NCI-H2196 treated with DMSO at 0.1 percent for 48 hours (cell line): Measurements from ENCODE around the gene GPC5.
"Not testable (repeated sequence)": the region's sequence is repeated elsewhere in the genome, so short reads cannot be mapped to it uniquely, and the experiment has no call there.

ENCODE experiments used
- DNase-seq: peaks from one replicate; lab custom pipeline; 2025; ENCODE audit not compliant: unreplicated experiment; lab: John Stamatoyannopoulos, UW

The GPC5 gene

DNA sequence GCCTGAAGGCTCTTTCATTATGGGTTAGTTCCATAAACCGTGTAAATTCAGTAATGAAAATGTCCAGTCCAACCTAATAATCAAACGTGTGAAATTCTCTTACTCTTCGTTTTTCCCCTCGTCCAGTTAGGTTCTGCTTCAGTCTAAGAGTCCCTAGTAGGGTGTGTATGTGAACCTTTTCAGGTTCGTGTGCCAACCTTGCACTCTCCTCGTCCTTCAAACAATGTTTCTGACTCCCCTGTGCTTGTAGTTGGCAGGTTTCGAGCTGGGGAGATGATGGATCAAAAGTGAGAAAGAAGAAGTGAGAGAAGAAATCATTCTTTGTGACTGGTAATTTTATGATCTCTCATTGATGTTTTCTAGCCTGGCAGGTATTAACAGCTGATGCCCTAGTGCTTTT, 366.1 kb downstream of the GPC5 start:
- DNase-seq = no peak

DNA sequence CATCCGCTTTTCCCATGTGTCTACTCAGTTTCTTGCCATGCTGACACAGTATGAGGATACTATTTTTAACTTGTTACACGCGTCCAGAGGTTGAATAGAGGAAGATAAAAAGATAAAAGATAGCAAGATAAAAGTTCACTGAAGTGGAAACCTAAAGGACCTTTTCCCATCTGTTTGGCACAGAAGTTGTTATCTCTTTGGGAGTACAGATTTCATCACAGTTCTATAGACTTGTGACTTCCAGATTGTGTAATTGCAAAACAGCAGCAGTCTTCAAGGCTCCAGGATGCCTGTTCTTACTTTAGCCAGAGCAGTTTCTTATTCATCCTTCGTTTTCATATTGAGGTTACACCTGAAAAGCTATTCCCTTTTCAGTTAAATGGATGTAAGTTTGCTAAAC, 369.2 kb downstream of the GPC5 start:
- no peak for DNase-seq

DNA sequence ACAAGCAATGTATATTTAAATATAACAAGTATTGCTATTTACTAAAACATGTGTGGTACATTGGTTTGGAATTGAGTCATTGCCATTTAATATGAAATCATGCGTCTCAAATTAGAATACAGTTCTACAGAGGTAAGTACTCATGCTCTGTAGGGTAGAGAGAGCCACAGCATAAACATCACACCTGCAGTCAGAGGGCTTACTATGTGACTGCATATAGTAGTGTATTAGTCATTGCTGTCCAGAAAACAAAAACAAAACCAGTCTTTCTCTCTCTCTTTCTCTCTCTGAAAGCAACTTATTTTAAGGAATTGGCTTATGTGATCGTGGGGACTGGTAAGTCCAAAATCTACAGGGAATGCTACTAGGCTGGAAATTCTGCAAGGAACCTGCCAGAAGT, 370.3 kb downstream of the GPC5 start:
- DNase-seq = no peak

DNA sequence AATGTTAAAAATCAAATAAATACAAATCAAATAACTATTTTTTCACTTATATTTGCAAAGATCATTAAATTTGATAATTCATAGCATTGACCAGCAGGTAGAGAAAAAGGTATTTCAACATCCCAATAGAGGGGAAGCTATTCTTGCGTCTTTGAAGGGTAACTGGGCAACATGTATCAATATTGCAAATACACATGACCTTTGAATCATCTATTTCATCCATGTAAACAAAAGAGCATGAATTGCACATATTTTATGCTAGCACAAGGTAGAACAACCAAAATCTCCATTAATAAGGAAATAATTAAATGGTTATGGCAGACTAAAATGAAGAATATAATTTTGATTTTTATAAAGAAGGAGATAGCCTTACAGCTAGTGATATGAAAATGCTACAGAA, 372.8 kb downstream of the GPC5 start:
- no peak for DNase-seq

DNA sequence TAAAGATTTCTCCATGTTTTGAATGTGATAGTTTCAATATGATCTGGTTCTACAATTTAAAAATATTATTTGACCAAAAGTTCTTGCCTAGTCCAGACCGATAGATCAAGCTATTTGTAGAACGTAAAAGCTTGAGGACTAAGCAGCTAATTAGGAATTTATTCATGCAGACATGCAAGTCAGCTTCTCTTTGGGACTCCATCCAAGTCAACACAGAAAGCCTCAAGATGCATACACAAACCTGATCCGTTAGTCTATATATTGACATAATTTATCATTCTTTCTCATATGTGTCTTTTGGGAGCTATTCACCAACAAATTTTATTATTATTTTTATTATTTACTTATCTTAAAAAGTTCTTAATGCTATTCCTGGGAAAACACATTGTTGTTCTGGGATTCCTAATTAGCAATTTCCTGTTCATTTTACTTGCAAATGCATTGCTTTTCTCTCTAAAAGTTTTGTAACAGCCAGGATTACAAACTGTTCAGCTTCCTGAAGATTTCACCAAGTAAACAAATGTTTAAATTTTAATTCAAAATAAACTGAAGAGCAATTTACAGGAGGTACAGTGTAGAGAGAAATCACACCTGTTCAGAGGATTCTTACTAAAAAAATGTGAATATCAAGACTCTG, 375.3 kb downstream of the GPC5 start:
- no peak for DNase-seq

DNA sequence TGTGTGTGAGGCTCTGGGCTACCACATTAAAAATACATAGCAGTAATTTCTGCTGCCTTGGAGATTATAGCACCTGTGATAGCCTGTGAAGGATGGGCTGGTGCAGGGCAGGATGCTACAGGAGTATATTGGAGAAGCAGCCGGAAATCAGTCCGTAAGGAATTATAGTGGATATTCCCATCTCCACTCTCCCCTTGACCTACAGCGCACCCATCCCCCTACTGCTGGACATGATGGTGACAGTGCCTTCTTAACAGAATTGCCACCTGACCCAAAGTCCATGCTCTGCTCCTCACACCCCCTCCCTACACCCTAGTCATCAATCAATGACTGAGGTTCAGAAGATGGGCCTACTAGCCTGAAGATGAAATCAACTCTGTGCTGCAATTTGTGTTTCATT, 376.0 kb downstream of the GPC5 start:
- no peak for DNase-seq

DNA sequence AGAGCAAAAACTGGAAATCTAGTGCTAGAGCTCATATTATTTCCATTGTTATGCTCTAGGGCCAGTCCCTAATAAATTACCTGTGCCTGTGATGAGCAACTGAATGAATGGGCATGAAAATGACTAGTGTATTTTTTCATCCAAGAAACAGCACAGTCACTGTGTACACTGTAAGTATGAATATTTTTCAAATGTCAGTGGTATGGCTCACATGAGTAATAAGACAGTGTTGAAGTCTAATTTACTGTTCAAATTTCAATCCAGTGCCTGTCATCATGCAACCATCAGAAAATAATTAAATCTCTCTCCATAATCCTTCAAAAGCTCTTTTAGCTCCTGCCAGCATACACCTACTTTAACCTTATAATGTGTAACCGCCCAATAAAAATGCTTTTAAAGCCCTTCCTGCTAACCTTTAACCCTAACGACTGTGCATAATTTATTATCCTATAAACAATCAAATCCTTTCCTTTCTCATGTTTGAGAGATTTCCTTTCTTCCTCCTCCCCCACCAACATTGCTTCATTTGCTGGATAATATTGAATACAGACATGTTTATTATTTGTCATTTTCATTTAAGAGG, 378.3 kb downstream of the GPC5 start:
- no peak for DNase-seq

DNA sequence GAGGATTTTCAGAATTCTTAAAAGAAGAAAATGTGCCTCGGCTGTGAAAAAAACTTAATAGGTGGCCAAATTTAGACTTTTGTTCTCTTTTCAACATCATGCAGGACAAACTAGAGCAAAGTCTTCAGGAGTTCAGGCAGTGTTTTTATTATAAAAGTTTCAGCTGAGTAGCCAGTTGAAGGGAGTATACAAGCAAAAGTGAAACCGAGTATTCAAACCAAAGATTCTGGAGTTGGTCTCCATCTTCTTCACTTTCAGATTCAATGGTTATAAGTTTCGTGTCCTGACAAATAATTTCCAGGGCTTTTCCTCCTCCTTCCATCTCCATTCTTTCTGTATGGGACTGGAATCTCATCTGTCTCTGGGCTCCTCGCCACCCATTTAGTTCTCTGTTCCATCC, 379.7 kb downstream of the GPC5 start:
- no peak for DNase-seq

DNA sequence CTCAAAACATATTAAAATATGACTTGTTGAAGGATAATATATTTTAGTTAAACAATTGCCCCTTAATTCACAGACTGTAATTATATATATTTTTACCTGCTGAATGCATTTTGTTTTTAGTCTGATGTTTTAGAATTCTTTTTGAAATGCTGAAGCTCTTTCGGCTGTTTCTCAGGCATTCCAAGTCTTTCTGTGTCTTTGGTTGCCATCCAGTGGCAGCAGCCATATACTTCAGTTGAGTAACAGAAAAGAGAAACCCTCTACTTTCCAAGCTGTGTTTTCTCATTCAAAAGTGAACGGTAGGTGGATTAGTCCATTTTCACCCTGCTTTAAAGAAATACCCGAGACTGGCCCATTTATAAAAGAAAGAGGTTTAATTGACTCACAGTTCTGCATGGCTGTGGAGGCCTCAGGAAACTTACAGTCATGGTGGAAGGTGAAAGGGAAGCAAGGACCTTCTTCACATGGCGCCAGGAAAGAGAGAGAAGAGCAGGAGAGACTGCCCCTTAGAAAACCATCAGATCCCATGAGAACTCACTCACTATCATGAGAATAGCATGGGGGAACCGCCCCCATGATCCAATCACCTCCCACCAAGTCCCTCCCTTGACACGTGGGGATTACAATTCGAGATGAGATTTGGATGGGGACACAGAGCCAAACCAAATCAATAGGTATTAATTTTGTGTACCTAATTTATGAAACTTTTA, 383.7 kb downstream of the GPC5 start:
- not testable (repeated sequence) for DNase-seq

DNA sequence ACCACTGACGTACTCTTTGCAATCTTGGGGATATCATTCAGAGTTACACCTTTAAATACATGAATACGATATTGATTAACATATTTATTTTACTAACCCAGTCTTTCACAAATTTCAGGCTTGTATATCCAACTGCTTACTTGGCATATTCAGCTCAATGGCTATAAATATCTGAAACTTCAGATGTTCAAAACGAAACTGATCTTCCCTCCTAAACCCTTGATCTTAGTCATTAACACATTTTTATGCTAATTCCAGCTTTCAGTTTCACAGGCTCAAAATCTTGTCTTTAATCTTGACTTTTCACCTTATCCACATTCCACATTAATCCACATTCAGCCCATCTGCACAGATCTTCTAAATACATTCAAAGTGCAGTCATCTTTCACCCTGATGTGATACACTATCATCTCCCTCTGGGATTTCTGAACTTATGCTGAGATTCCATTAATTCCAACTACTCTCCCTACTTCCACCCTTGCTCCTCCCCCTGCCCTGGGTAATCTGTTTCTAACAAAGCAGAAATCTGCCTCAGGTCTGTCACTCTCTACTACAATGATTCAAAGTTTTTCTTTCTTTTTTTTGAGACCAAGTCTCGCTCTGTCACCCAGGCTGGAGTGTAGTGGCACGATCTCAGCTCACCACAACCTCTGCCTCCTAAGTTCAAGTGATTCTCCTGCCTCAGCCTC, 387.2 kb downstream of the GPC5 start:
- no peak for DNase-seq

DNA sequence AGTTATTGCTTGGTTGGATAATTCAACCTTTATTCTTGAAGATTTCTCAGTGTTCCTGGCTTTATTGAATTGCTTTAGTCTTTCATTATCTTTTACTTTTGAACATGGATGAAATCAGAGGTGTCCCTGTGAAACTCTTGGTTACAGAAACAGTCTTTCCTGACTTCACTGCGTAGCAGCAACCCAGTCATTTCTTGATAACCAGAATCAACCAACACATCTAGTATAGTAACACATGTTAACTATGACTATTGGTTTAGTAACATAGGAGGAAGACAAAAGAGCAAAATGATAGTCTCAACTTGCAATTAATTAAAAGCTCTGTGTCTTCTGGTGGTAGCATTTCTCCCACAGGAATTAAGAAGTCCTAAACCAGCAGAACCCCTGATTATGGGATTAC, 393.6 kb downstream of the GPC5 start:
- no peak for DNase-seq

DNA sequence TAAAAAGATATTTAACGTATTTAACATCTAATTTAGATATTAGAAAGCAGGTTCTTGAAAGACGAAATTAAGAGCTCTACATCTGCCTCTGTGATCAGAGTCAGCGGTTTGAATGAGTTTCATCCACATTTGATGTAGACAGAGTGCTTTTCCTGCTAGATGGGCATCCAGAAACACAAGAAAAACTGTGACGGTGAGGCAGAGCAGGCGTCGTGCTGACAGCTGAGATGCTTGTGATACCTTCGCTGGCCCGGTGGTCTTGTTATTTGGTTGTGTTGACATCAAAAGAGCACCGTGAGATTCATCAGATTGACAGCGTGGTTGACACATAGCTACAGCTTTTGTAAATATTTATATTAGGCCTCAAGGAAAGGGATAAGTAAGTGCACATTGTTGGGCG, 399.1 kb downstream of the GPC5 start:
- no peak for DNase-seq

DNA sequence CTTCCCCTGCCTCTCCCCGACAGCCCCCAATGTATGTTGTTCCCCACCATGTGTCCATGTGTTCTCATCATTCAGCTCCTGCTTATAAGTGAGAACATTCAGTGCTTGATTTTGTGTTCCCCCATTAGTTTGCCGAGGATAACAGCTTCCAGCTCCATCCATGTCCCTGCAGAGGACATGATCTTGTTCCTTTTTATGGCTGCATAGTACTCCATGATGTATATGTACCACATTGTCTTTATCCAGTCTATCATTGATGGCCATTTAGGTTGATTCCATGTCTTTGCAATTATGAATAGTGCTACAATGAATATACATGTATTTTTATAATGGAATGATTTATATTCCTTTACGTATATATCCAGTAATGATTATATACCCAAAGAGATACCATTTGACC, 399.9 kb downstream of the GPC5 start:
- not testable (repeated sequence) for DNase-seq

DNA sequence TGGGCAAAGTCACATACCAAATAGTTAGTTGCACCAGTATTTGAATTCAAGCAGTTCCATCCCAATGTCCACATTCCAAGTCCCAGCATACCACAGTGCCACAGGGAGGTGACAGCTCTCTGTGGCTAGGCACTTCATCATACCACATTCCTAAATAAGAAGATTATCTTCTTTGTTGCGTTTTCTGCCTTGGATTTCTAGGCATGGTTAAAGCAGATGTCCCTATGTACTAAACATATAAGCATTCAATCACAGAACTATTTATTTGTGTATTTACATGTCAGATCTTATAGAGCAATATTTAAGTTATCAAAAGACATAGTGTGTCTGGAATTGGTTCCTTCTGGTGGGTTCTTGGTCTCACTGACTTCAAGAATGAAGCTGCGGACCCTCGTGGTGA, 403.4 kb downstream of the GPC5 start:
- DNase-seq = not testable (repeated sequence)

DNA sequence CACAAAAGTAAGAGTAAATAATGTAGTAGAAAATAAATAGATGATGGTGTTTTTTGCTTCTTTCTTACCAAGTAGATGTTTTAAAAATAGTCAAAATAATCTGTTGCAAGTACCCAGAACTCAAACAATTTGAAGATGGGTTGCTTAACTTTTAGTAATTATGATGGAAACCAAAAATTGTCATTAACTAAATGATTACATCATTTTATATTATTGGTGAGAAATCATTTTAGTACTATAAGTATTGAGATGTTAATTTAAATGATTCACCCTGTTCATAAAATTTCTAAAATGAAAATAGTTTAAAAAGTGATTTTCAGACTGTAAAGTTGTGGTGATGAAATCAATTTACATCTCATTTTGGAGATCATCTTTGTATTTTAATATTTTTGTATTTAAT, 404.5 kb downstream of the GPC5 start:
- no peak for DNase-seq

DNA sequence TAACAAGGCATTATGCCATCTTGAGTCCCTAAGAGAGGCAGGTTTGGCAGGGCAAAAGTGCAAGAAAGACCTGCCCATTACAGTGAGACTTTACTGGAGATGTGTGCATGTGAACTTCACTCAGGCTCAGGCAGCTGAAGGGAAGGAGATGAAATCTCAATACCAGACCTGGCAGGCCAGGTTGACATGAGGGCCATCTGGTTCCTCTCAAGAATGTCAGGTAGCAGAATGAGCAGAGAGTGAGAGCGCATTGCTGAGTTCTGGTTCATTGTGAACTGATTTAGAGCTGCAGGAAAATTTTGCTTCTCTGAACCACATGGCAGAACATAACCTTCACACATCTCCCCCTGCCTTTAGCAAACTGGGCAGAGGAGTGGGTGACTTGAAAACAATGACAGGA, 406.3 kb downstream of the GPC5 start:
- DNase-seq = no peak

DNA sequence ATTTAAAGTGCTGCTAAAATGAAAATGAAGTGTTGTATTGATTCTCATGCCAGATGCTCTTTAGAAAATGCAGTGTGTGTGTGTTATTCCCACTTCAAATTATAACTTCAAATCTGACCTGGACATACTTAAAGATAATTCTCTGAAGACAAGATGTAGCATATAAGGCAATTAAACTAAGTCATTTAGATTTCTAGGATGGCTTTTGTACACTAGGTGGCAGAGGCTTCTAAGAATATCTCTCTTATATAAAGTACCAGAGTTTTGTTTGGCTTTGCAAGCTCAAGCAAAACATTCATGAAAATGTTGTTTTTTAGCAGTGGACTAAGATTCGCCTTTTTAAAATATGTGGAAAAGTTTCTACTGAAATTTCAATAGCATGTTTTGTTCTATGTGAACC, 407.2 kb downstream of the GPC5 start:
- no peak for DNase-seq

DNA sequence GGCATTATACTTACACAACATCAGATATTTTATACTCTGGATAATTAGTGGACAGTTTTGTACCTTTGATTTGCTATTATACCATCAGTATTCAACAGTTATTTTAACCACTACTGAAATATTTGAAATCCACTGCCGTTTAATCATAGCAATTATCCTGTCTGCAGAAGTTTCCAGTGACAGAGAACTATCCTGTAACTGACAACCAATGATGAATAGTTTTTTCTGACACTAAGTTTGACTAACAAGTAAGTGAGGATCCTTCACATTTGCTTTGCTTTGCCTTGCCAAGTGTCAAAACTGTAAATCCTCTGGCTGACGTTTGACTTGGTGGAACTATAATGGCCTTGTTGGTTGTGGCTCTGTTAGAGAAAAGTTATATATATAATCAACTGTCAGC, 410.7 kb downstream of the GPC5 start:
- no peak for DNase-seq

DNA sequence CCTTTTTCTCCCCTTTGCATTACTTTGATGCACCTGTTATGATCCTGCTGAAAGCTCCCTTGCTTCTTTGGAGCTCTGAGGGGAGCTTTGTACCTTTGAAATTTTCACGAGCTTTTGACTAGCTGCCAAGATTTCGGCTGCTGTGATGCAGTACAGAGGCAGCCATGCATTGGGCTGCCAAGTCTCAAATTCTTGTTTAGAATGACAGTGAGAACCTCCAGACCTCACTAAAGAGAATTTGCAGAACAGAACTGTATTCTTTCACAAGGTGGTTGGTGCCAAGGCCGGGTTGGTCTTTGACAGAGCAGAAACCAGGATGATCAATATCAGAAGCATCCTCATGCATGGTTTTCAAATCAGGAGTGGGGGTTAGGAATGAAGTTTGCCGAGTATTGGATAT, 414.8 kb downstream of the GPC5 start:
- no peak for DNase-seq

DNA sequence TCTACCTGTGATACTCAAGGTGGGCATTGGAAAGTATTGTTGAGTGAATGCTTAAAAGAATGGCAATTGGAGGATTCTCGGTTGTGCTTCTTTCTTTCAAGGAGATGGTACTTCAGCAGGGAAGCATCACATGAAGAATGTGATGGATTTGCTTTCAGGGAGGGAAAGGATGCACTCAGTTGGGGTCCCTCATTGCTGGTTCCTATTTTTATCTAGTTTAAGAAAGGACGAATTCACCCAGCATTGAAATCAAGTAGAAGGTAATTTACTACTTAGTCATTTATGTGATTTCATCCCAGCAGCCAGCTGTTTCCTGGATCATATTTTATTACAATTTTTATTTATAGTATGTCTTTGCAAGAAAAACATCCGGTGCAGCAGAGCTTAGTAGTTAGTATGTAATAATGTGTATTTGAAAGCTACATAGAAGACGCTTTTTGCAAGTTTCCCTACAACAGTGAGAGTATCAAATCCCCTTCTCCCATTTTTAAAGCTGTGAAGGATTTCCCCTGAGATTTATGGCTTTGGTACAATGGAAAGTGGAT, 417.9 kb downstream of the GPC5 start:
- DNase-seq = no peak

DNA sequence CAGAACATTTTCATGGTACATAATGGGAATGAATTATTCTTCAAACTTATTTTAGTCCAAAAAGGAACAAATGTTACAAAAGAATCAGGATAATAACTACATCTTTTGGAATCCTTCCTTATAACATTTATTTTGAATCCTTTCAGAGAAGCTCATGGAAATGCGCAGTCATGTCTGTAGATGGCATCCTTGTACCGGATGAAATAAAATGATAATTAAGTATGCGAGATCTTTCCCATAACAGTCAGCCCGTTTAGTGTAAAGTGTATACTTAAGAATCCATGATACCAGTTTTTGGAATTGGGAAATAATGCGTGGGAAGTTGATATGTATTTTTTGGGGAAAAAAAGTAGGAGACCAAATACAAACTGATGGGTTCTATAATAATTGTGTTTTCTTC, 418.8 kb downstream of the GPC5 start:
- no peak for DNase-seq

DNA sequence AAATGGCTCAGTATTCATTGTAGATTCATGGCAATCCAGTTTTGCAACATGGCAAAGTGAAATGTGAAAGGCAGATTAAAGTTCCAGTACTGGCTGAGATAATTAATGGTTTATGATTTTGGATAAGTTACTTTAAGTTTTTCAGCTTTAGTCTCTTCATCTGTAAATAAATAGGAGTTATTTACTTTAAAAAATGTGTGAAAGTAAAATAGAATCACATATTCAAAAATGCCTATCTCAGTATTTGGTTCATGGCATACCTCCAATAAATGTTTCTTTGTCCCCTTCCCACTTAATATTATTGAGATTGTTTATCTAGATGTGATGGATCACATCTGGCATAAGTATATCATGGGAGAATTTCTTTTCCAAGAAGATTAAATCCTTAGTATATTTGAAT, 426.0 kb downstream of the GPC5 start:
- no peak for DNase-seq
